GM19372 (cell line): ENCODE data around the gene GOLT1B.
A peak's percentile ranks its signal among the peaks of the same experiment; 100 is the strongest.
"Not testable (repeated sequence)": the region's sequence is repeated elsewhere in the genome, so short reads cannot be mapped to it uniquely, and the experiment has no call there.

ENCODE experiments used
- ATAC-seq: cut with Tn5 transposase; IDR thresholded peaks from one replicate; pipeline ENCODE4 v1.9.1; 2021; ENCODE audit warnings: mild to moderate bottlenecking, low read depth, moderate library complexity; ENCODE audit not compliant: unreplicated experiment

The GOLT1B gene

GRCh38 chr12:21501258-21502163, at the start of gene GOLT1B, which contains the start of gene RECQL:
TSS of gene GOLT1B (plus strand) at chr12:21501789. CDS start at chr12:21501924, 135 bp downstream.
TSS of gene RECQL (minus strand) at chr12:21501635. CDS start at chr12:21499570, 2,065 bp downstream.
- peak; percentile 98 for ATAC-seq

GRCh38 chr12:21453312-21453852, 48.2 kb upstream of the GOLT1B start:
- no peak for ATAC-seq

- no peak for ATAC-seq
Measured at GRCh38 chr12:21456291-21456780, 45.3 kb upstream of the GOLT1B start.

GRCh38 chr12:21459474-21459873, 42.1 kb upstream of the GOLT1B start:
- ATAC-seq: no peak

- ATAC-seq: not testable (repeated sequence)
Measured at GRCh38 chr12:21467334-21467733, 34.3 kb upstream of the GOLT1B start.

GRCh38 chr12:21471294-21471693, 30.3 kb upstream of the GOLT1B start:
- no peak for ATAC-seq

- ATAC-seq: no peak
Measured at GRCh38 chr12:21472197-21472823, 29.3 kb upstream of the GOLT1B start.

GRCh38 chr12:21475552-21475951, 26.0 kb upstream of the GOLT1B start:
- ATAC-seq: no peak

GRCh38 chr12:21476949-21477348, 24.6 kb upstream of the GOLT1B start:
- ATAC-seq: no peak

GRCh38 chr12:21478756-21479455, 22.7 kb upstream of the GOLT1B start:
- ATAC-seq: no peak

- no peak for ATAC-seq
Measured at GRCh38 chr12:21483531-21483930, 18.1 kb upstream of the GOLT1B start.

GRCh38 chr12:21485998-21486397, 15.6 kb upstream of the GOLT1B start:
- ATAC-seq: no peak

- ATAC-seq: no peak
Measured at GRCh38 chr12:21499765-21500164, 1.8 kb upstream of the GOLT1B start.

GRCh38 chr12:21500786-21501257, 767 bp upstream of the GOLT1B start:
- no peak for ATAC-seq

GRCh38 chr12:21502164-21502496, 541 bp downstream of the GOLT1B start:
- no peak for ATAC-seq

GRCh38 chr12:21502872-21503271, 1.3 kb downstream of the GOLT1B start:
- no peak for ATAC-seq

- no peak for ATAC-seq
Measured at GRCh38 chr12:21505888-21506287, 4.3 kb downstream of the GOLT1B start.

GRCh38 chr12:21507849-21508248, 6.3 kb downstream of the GOLT1B start:
- ATAC-seq: no peak

- ATAC-seq: peak; percentile 97
Measured at GRCh38 chr12:21509768-21510167, 8.2 kb downstream of the GOLT1B start.

- ATAC-seq: no peak
Measured at GRCh38 chr12:21516281-21516680, 14.7 kb downstream of the GOLT1B start.

GRCh38 chr12:21518451-21518850, 16.9 kb downstream of the GOLT1B start:
- ATAC-seq: no peak
